ENCODE data around the gene TCEA2.

- TF ChIP-seq POLR2A (IDR thresholded peaks at IDR 0.05) (no peak), CTCF (IDR thresholded peaks at IDR 0.05) (no peak)
Measured at GRCh38 chr20:64114356-64114971, 51.5 kb downstream of the TCEA2 start.
